ENCODE results near the gene EPS8L2. TPM values are rescaled to one million over a fixed set of nuclear protein-coding genes. Genes with fewer than 3 reads are reported as not detected.
A peak's percentile ranks its signal among the peaks of the same experiment; 100 is the strongest.

The EPS8L2 gene
- total and polyA plus RNA-seq, 2 of the 13 experiments (the other 11 are each of a cell fraction or from before 2014, with no cell fraction given): 89.3 to 416 TPM

- TF ChIP-seq IRF9 (CRISPR knock-in tag; IDR thresholded peaks at IDR 0.05; ENCODE audit: borderline replicate concordance) (peak; percentile 89; the same call in 1 of the 2 replicates), MTF1 (CRISPR knock-in tag; IDR thresholded peaks at IDR 0.05) (no peak), HNRNPUL1 (IDR thresholded peaks at IDR 0.05; ENCODE audit: low read depth, low read length) (no peak), RFXAP (CRISPR knock-in tag; IDR thresholded peaks at IDR 0.05; ENCODE audit: borderline replicate concordance) (0 out of 2 replicates have a peak, but pooled peaks have one; percentile 56), FOXK2 (IDR thresholded peaks at IDR 0.05) (peak; percentile 94), ZBTB20 (CRISPR knock-in tag; IDR thresholded peaks at IDR 0.05; ENCODE audit: borderline replicate concordance, low read depth) (peak; percentile 80; the same call in 1 of the 2 replicates), ZNF710 (CRISPR knock-in tag; IDR thresholded peaks at IDR 0.05; ENCODE audit: borderline replicate concordance) (no peak), SPEN (CRISPR knock-in tag; IDR thresholded peaks at IDR 0.05; ENCODE audit: low read depth) (peak; percentile 98), NFYB (CRISPR knock-in tag; IDR thresholded peaks at IDR 0.05) (peak; percentile 56), DMAP1 (CRISPR knock-in tag; IDR thresholded peaks at IDR 0.05) (peak; percentile 67), ZBTB14 (CRISPR knock-in tag; IDR thresholded peaks at IDR 0.05) (0 out of 2 replicates have a peak, but pooled peaks have one; percentile 31), ZNF160 (CRISPR knock-in tag; IDR thresholded peaks at IDR 0.05) (peak; percentile 25; the same call in 1 of the 2 replicates), YEATS2 (CRISPR knock-in tag; IDR thresholded peaks at IDR 0.05; ENCODE audit: borderline replicate concordance) (peak; percentile 41; the same call in 1 of the 2 replicates), ARID2 (CRISPR knock-in tag; IDR thresholded peaks at IDR 0.05; ENCODE audit: borderline replicate concordance) (peak; percentile 97), ZNF253 (CRISPR knock-in tag; IDR thresholded peaks at IDR 0.05; ENCODE audit: borderline replicate concordance) (0 out of 2 replicates have a peak, but pooled peaks have one; percentile 19), ETV5 (CRISPR knock-in tag; IDR thresholded peaks at IDR 0.05; ENCODE audit: borderline replicate concordance) (peak; percentile 94), PITX1 (CRISPR knock-in tag; IDR thresholded peaks at IDR 0.05) (peak; percentile 86), ZNF362 (CRISPR knock-in tag; IDR thresholded peaks at IDR 0.05; ENCODE audit: borderline replicate concordance) (no peak), SMYD3 (CRISPR knock-in tag; IDR thresholded peaks at IDR 0.05) (peak; percentile 80), ZNF598 (CRISPR knock-in tag; IDR thresholded peaks at IDR 0.05; ENCODE audit: borderline replicate concordance) (0 out of 2 replicates have a peak, but pooled peaks have one; percentile 22), ATF7-NPFF (CRISPR knock-in tag; IDR thresholded peaks at IDR 0.05; ENCODE audit: low read depth) (no peak; the same call in 1 of the 2 replicates), HMG20A (CRISPR knock-in tag; IDR thresholded peaks at IDR 0.05; ENCODE audit: borderline replicate concordance) (peak; percentile 76; the same call in 1 of the 2 replicates), HIVEP1 (CRISPR knock-in tag; IDR thresholded peaks at IDR 0.05) (peak; percentile 77), ZNF317 (CRISPR knock-in tag; IDR thresholded peaks at IDR 0.05) (peak; percentile 53; the same call in 1 of the 2 replicates)
Measured at GRCh38 chr11:704781-705645, 1.0 kb upstream of the EPS8L2 start (continued).

All from HepG2 (cell line).